IPS DF 19.7 (cell line): Measurements from ENCODE around the gene TDP2.

Source experiments
- DNase-seq: peaks from one replicate; pipeline ENCODE4 v3.0.0-alpha.2; 2013; ENCODE audit warnings: low read depth, low spot score

TDP2 gene

GRCh38 chr6:24606200-24606930 is 60.3 kb downstream of the TDP2 start:
- DNase-seq, result no peak

- no peak for DNase-seq
These were observed 63.5 kb downstream of the TDP2 start for GRCh38 chr6:24603241-24603640.

GRCh38 chr6:24600903-24601302 is 65.8 kb downstream of the TDP2 start:
- no peak for DNase-seq
